NT2/D1 (cell line): ENCODE data around the gene ADAMTSL1.

Experiments
- DNase-seq: peaks from one replicate; pipeline ENCODE4 v3.0.0-alpha.2; 2011; ENCODE audit warnings: low read depth, low spot score
- H3K27me3 ChIP-seq: 2 replicates; pipeline ENCODE4 v1.6.0; 2011; ENCODE audit warnings: mild to moderate bottlenecking; ENCODE audit not compliant: insufficient read length, insufficient read depth
- H3K36me3 ChIP-seq: 2 replicates; pipeline ENCODE4 v1.6.1; 2011; ENCODE audit warnings: mild to moderate bottlenecking, low read length, mixed read lengths; ENCODE audit not compliant: insufficient read depth, insufficient read length
- H3K4me1 ChIP-seq: 2 replicates; pipeline ENCODE4 v1.5.1; 2011; ENCODE audit not compliant: insufficient read depth, insufficient read length
- H3K4me3 ChIP-seq: 2 replicates; pipeline ENCODE4 v1.5.1; 2011; ENCODE audit warnings: low read depth; ENCODE audit not compliant: insufficient read length
- H3K9ac ChIP-seq: 2 replicates; pipeline ENCODE4 v1.6.0; 2011; ENCODE audit warnings: low read depth; ENCODE audit not compliant: insufficient read length
- H3K9me3 ChIP-seq: 2 replicates; pipeline ENCODE4 v1.5.1; 2011; ENCODE audit warnings: mild to moderate bottlenecking, low read length; ENCODE audit not compliant: insufficient read depth
- SUZ12 ChIP-seq: IDR thresholded peaks from 2 replicates; pipeline ENCODE4 v1.6.1; 2011; ENCODE audit not compliant: insufficient read length, insufficient read depth; ENCODE audit errors: extremely low read depth
- YY1 ChIP-seq: IDR thresholded peaks from 2 replicates; pipeline ENCODE4 v1.6.1; 2011; ENCODE audit not compliant: insufficient read length, insufficient read depth
- ZNF274 ChIP-seq: IDR thresholded peaks from 2 replicates; pipeline ENCODE4 v1.6.1; 2011; ENCODE audit warnings: mild to moderate bottlenecking, low read depth, low read length

Gene ADAMTSL1

DNA sequence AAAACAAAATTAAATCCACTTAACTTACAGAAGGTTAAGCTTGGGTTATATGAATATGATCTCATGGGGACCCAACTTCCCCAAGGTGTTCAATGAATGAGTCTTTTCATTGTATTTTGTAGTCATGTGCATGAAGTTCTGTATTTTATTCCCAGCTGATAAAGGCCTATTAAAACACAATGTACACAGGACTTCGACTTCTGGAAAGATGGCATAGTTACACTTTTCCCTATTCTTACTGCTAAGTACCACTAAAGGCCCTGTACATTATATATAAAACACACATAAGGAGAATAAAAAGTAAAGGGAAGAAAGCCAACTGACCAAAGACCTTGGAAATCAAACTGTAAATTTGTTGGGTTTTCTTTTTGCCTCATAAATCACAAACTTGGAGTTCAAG lies 336.6 kb downstream of the ADAMTSL1 start:
- no peaks in the 10 kb centered on the region for H3K4me1 ChIP-seq
- H3K9ac ChIP-seq, result no peak overlapping the region
- H3K4me3 ChIP-seq, result no peak overlapping the region
- TF ChIP-seq ZNF274 (no peak), SUZ12 (no peak), YY1 (no peak)
- no peaks in the 10 kb centered on the region for H3K27me3 ChIP-seq
- DNase-seq, result no peak
- H3K9me3 ChIP-seq, result no peaks in the 10 kb centered on the region
- H3K36me3 ChIP-seq, result no peaks in the 10 kb centered on the region

DNA sequence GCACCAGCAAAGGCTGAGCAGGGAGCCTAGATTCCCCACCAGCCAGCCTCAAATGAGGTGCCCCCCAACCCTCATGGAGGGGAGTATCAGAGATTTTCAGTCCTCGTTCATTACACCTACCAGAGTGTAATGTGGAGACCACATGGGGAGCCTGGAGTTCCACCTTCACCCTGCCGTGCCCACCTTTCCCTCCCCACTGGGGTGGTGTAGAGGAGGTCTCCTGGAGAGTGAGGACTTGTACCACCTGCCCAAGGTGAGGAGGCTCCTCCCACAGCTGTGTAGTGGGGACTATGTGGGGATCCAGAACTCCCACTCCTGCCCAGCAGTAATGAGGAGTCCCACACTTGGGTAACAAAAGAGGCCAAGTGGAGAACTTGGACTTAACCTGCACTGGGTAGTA lies 337.2 kb downstream of the ADAMTSL1 start:
- DNase-seq, result no peak
- Histone ChIP-seq H3K36me3 (no peaks in the 10 kb centered on the region), H3K9me3 (no peaks in the 10 kb centered on the region), H3K4me3 (no peak overlapping the region), H3K4me1 (no peaks in the 10 kb centered on the region), H3K9ac (no peak overlapping the region), H3K27me3 (no peaks in the 10 kb centered on the region)
- no peak for TF ChIP-seq SUZ12
- no peak for TF ChIP-seq ZNF274
- no peak for TF ChIP-seq YY1

DNA sequence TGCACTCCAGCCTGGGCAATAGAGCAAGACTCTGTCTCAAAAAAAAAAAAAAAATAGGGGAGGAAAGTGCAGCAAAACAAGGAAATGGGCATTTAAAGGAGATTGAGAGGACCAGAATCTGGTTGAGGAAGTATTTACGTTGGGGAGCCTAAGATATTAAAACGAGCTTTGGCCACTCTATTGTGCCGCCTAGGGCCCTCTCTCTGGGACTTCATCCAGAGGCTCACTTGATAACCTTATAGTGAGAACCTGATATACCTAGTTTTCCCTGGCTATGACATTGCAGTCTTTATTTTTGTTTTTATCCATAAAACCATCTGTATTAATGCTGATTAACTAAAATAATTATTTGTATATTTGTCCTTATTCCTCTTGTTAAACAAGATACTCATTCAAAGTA lies 345.5 kb downstream of the ADAMTSL1 start:
- no peaks in the 10 kb centered on the region for H3K36me3 ChIP-seq
- no peaks in the 10 kb centered on the region for H3K4me1 ChIP-seq
- H3K9me3 ChIP-seq, result no peaks in the 10 kb centered on the region
- H3K27me3 ChIP-seq, result no peaks in the 10 kb centered on the region
- no peak overlapping the region for H3K4me3 ChIP-seq
- TF ChIP-seq YY1, result no peak
- TF ChIP-seq ZNF274, result no peak
- TF ChIP-seq SUZ12, result no peak
- no peak for DNase-seq
- no peak overlapping the region for H3K9ac ChIP-seq

DNA sequence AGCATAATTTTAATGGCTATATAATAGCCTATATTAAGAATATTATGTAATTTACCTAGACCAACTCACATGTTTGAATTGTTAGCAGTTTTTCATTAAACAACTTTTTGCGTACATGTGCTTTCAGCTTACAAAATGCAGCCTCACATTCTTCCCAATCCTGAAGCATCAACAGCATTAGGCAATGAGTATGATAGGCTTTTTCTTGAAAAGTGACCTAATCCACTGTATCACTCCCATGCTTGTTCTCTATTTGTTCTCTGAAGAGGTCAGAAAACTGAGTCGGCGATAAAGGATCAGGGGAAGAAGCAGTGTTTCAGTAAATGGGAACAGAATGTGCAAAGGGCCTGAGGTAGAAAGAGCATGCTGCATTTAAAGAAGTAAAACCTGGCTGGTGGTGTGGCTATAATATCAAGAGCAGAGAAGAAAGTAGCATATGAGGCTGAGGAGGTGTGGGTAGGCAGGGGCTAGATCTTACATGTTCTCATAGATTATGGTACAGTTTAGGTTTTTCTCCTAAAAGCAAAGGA lies 346.7 kb downstream of the ADAMTSL1 start:
- Histone ChIP-seq H3K36me3 (no peaks in the 10 kb centered on the region), H3K27me3 (no peaks in the 10 kb centered on the region), H3K4me1 (no peaks in the 10 kb centered on the region), H3K9ac (no peak overlapping the region), H3K9me3 (no peaks in the 10 kb centered on the region), H3K4me3 (no peak overlapping the region)
- DNase-seq, result no peak
- TF ChIP-seq SUZ12 (no peak), YY1 (no peak), ZNF274 (no peak)

DNA sequence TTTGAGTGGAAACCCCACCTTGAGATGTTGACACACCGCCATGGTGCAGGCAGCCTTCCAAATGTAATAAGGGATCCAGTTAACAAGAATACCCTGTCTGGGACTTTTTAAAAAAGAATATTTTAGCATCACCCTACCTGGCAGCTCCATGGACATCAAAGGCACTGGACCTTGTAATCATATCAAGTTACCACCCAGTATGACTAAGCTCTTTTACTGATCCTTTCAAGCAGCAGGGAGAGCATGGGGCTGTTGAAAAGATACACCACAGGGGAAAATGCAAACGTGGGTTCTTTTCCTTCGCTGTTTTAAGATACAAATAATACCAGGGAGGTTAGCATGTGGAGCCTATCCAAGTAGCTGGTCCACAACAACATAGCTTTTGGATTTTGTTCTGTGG lies 347.8 kb downstream of the ADAMTSL1 start:
- Histone ChIP-seq H3K9ac (no peak overlapping the region), H3K4me3 (no peak overlapping the region), H3K27me3 (no peaks in the 10 kb centered on the region), H3K4me1 (peaks cover 2% of the 10 kb centered on the region), H3K36me3 (no peaks in the 10 kb centered on the region), H3K9me3 (no peaks in the 10 kb centered on the region)
- TF ChIP-seq YY1 (no peak), SUZ12 (no peak), ZNF274 (no peak)
- DNase-seq, result peak; percentile 20

DNA sequence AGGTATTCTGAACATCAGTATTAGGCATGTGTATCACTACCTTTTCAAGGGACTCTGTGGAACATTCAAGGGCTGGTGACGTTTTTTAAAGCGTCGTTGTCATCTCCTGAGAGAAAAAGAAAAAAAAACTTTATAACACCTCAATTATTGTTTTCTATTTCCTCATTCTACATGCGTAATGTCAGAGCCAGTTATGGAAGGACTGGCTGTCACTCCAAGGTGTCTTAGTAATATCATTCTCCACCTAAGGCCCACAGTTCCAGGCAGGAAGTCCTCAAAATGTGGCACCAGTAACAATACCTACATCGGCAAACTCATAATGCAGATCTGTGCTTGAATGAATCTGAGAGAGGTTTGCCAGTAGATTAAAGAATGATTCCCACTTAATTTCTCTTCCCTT lies 348.9 kb downstream of the ADAMTSL1 start:
- H3K27me3 ChIP-seq, result no peaks in the 10 kb centered on the region
- peaks cover 2% of the 10 kb centered on the region for H3K4me1 ChIP-seq
- H3K9me3 ChIP-seq, result no peaks in the 10 kb centered on the region
- no peak overlapping the region for H3K4me3 ChIP-seq
- no peak for DNase-seq
- H3K36me3 ChIP-seq, result no peaks in the 10 kb centered on the region
- no peak for TF ChIP-seq ZNF274
- TF ChIP-seq YY1, result no peak
- no peak for TF ChIP-seq SUZ12
- H3K9ac ChIP-seq, result no peak overlapping the region

DNA sequence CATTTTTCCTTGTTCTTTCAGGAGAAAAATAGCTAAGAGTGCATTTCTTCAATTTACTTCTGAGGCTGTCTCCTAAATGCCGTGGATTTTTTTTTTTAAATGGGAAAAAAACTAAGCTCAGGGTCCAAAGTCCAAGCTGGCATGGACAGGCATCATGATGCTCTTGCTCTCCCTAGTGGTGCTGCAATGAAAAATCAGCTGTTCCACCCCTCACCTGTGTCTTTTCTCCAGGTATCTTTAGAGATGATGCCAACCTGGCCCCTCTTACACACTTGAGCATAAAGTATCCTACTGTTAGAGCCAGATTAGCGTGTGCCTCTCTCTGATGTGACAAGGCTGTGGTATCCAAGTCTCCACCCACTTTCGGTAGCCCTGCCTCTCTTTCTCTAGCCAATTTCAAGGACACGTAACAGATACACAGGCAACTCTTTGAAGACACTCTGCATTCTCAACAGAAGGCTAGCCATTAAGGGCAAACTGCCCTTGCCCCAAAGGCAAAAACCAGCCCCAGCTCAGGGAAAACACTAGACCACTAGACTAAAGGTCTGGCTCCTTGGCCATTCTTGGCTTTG lies 350.2 kb downstream of the ADAMTSL1 start:
- H3K27me3 ChIP-seq, result no peaks in the 10 kb centered on the region
- H3K36me3 ChIP-seq, result no peaks in the 10 kb centered on the region
- no peak overlapping the region for H3K9ac ChIP-seq
- H3K9me3 ChIP-seq, result no peaks in the 10 kb centered on the region
- peak; percentile 16 for DNase-seq
- H3K4me1 ChIP-seq, result peaks cover 2% of the 10 kb centered on the region
- no peak for TF ChIP-seq YY1
- TF ChIP-seq ZNF274, result no peak
- no peak for TF ChIP-seq SUZ12
- no peak overlapping the region for H3K4me3 ChIP-seq

DNA sequence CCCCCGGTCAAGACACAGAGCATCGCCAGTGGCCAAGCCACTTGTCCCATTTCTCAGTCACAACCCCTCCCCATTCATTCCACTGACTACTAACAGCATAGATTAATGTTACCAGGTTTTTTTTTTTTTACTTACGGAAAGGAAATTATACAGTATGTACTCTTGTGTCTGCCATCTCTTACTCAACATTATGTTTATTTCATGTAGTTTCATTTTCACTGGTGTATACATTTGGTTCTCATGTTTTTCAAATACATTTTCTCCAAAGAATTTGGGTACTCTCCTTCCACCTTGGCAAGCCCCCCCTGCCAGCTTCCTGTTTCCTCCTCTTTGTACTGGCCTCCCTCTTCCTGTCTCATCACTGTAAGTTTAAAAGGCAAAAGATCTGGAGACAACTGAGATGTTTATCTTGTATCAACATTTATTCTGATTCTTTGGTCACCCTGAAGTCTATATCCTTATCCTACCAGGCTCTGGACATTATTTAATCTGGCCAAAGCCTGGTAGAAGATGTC lies 351.8 kb downstream of the ADAMTSL1 start:
- no peak overlapping the region for H3K9ac ChIP-seq
- TF ChIP-seq ZNF274 (no peak), SUZ12 (no peak), YY1 (no peak)

More for the DNA sequence above, 351.8 kb downstream of the ADAMTSL1 start:
- no peak overlapping the region for H3K4me3 ChIP-seq
- peaks cover 2% of the 10 kb centered on the region for H3K4me1 ChIP-seq
- no peaks in the 10 kb centered on the region for H3K9me3 ChIP-seq
- H3K27me3 ChIP-seq, result no peaks in the 10 kb centered on the region
- no peaks in the 10 kb centered on the region for H3K36me3 ChIP-seq
- no peak for DNase-seq
